Smooth muscle cell (in vitro differentiated cells): ENCODE measurements around the gene SERPINB1. TPM values are rescaled to one million over a fixed set of nuclear protein-coding genes. Genes with fewer than 3 reads are reported as not detected.

Experiments
- DNase-seq: peaks from one replicate; lab custom pipeline; 2025; ENCODE audit not compliant: unreplicated experiment; lab: John Stamatoyannopoulos, UW
- H2AFZ ChIP-seq: fragments of 200-600 bp; sonication (generic); 2 replicates; pipeline ENCODE4 v1.6.0; 2016; ENCODE audit warnings: antibody characterized with exemption, low read depth, mild to moderate bottlenecking
- H3F3A ChIP-seq: fragments of 200-600 bp; sonication (generic); 2 replicates; pipeline ENCODE4 v1.6.0; 2017; ENCODE audit warnings: antibody characterized with exemption, low read depth
- H3K27ac ChIP-seq: fragments of 200-600 bp; sonication (generic); 2 replicates; pipeline ENCODE4 v1.5.1; 2016; ENCODE audit warnings: low read depth, mild to moderate bottlenecking
- H3K27me3 ChIP-seq: fragments of 200-600 bp; sonication (generic); 2 replicates; pipeline ENCODE4 v1.6.1; 2016; ENCODE audit warnings: low read depth, mild to moderate bottlenecking
- H3K36me3 ChIP-seq: fragments of 200-600 bp; sonication (generic); 2 replicates; pipeline ENCODE4 v1.5.1; 2016; ENCODE audit warnings: low read depth
- H3K4me1 ChIP-seq: fragments of 200-600 bp; sonication (generic); 2 replicates; pipeline ENCODE4 v1.5.1; 2016; ENCODE audit warnings: low read depth
- H3K4me2 ChIP-seq: fragments of 200-600 bp; sonication (generic); 2 replicates; pipeline ENCODE4 v1.6.0; 2016; ENCODE audit warnings: mild to moderate bottlenecking
- H3K4me3 ChIP-seq: fragments of 200-600 bp; sonication (generic); 2 replicates; pipeline ENCODE4 v1.5.1; 2016; ENCODE audit warnings: mild to moderate bottlenecking
- H3K79me2 ChIP-seq: fragments of 200-600 bp; sonication (generic); 2 replicates; pipeline ENCODE4 v1.6.0; 2016; ENCODE audit warnings: low read depth, mild to moderate bottlenecking
- H3K9ac ChIP-seq: fragments of 200-600 bp; sonication (generic); 2 replicates; pipeline ENCODE4 v1.6.0; 2016; ENCODE audit warnings: low read depth
- H3K9me3 ChIP-seq: fragments of 200-600 bp; sonication (generic); replicated peaks from 2 replicates; pipeline ENCODE4 v1.5.1; 2016; ENCODE audit warnings: low read depth
- H4K20me1 ChIP-seq: fragments of 200-600 bp; sonication (generic); 2 replicates; pipeline ENCODE4 v1.6.0; 2016; ENCODE audit warnings: low read depth
- WGBS: methylation state at CpG from one replicate; pipeline ENCODE4 v1.1.7; 2016; ENCODE audit warnings: low lambda C conversion rate; 5-methylcytosine and 5-hydroxymethylcytosine counted together
- polyA plus RNA-seq: library from polyadenylated mRNA; unstranded; fragments of >200 nt; fragmentation: Nextera tagmentation; extraction: Ambion mirVana; gene quantifications from 2 replicates; pipeline ENCODE4 v1.2.1, GENCODE V29; 2016
- total RNA-seq: library from RNA; depleted of rRNA; stranded (reverse); fragments of >200 nt; gene quantifications from 2 replicates; pipeline ENCODE4 v1.2.3, GENCODE V29; 2014
- TF ChIP-seq, protein P1 (sequence below): fragments of 200-600 bp; sonication (generic); IDR thresholded peaks from 2 replicates; pipeline ENCODE4 v1.5.1; 2017; ENCODE audit warnings: borderline replicate concordance, mild to moderate bottlenecking, antibody characterized with exemption; ENCODE audit not compliant: insufficient read depth, poor library complexity, severe bottlenecking

The SERPINB1 gene
- total and polyA plus RNA-seq, 2 experiments from 2014 or later = 10.5 to 17.7 TPM

DNA sequence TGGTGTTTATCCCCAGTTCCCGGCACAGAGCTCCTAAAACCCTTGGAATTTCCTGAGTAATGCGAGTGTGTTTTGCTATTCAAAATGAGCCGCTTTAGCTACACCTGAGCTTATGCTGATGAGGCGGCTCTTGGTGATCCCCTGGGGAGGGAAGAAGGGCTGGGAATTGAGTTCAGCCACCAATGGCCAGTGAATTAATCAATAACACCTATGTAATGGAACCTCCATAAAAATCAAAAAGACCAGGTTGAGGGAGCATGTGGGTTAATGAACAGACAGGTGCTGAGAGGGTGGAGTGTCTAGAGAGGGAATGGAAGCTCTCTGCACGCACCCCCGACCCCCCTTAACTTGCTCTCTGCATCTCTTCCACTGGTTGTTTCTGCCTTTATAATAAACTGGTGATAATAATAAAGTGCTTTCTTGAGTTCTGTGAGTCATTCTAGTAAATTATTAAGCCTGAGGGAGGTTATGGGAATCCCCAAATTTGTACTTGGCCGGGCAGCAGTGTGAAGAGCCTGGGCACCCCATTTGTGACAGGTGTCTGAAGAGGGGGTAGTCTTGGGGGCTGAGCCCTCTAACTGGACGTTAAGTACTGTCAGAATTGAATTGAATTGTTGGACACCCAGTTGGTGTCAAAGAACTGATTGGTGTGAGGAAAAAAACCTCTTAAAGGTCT is 24.6 kb upstream of the SERPINB1 start:
- Histone ChIP-seq H3K36me3 (no peaks in the 10 kb centered on the region), H3K27ac (peak overlapping the region; percentile 49), H3K4me3 (peak overlapping the region; percentile 19), H3K27me3 (no peaks in the 10 kb centered on the region), H3K4me2 (peak overlapping the region; percentile 69), H2AFZ (peak overlapping the region; percentile 46), H3K4me1 (peaks cover 9% of the 10 kb centered on the region), H3K79me2 (no peaks in the 10 kb centered on the region), H3K9ac (no peak overlapping the region), H4K20me1 (no peaks in the 10 kb centered on the region), H3K9me3 (no peaks in the 10 kb centered on the region), H3F3A (no peaks in the 10 kb centered on the region)
- TF ChIP-seq, protein P1, sequence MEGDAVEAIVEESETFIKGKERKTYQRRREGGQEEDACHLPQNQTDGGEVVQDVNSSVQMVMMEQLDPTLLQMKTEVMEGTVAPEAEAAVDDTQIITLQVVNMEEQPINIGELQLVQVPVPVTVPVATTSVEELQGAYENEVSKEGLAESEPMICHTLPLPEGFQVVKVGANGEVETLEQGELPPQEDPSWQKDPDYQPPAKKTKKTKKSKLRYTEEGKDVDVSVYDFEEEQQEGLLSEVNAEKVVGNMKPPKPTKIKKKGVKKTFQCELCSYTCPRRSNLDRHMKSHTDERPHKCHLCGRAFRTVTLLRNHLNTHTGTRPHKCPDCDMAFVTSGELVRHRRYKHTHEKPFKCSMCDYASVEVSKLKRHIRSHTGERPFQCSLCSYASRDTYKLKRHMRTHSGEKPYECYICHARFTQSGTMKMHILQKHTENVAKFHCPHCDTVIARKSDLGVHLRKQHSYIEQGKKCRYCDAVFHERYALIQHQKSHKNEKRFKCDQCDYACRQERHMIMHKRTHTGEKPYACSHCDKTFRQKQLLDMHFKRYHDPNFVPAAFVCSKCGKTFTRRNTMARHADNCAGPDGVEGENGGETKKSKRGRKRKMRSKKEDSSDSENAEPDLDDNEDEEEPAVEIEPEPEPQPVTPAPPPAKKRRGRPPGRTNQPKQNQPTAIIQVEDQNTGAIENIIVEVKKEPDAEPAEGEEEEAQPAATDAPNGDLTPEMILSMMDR = no peak
- 22% methylated on average over 8 of the region's 8 CpGs for WGBS
- DNase-seq = no peak

DNA sequence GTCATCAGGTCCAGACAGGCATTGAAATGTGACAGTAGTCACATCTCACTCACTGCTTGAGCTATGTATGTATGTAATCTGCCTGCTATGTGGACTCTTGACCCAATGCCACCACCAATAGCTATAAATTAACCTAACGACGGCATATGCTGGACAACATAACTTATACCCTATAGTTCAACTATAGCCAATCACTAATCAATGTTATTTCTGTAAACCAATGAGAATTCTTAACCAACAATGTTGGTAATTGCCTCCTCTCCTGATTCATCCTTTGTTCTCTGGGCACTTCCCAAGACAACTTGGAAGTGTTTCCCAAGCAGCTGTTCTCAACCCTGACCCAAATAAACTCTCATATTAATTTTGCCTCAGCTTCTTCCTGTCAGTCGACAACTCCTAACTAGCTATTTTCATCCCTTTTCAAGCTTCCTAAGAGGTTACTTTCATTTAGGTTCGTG is 24.1 kb upstream of the SERPINB1 start:
- H3K9ac ChIP-seq = peak overlapping the region; percentile 3
- peak overlapping the region; percentile 46 for H2AFZ ChIP-seq
- no peak for DNase-seq
- 31% methylated on average over 4 of the region's 4 CpGs for WGBS
- peak overlapping the region; percentile 19 for H3K4me3 ChIP-seq
- TF ChIP-seq, protein P1 = no peak
- peak overlapping the region; percentile 49 for H3K27ac ChIP-seq
- peak overlapping the region; percentile 69 for H3K4me2 ChIP-seq
- no peaks in the 10 kb centered on the region for H3K79me2 ChIP-seq
- no peaks in the 10 kb centered on the region for H3K27me3 ChIP-seq
- peaks cover 9% of the 10 kb centered on the region for H3K4me1 ChIP-seq
- no peaks in the 10 kb centered on the region for H4K20me1 ChIP-seq
- H3F3A ChIP-seq = no peaks in the 10 kb centered on the region
- H3K36me3 ChIP-seq = no peaks in the 10 kb centered on the region
- H3K9me3 ChIP-seq = no peaks in the 10 kb centered on the region

DNA sequence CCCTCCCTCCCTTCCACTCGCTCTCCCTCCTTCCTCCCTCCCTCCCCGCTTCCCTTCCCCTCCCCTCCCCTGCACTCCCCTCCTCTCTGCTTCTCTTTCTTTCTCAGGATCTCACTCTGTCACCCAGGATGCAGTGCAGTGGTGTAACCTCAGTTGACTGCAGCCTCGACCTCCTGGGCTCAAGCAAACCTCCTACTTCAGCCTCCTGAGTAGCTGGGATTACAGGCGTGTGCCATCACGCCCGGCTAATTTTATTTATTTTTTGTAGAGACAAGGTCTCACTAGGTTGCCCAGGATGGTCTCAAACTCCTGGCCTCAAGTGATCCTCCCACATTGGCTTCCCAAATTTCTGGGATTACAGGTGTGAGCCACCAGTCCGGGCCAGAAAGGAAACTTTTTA is 23.6 kb upstream of the SERPINB1 start:
- TF ChIP-seq, protein P1 = no peak
- no peak for DNase-seq
- WGBS = 78% methylated on average over 5 of the region's 7 CpGs

DNA sequence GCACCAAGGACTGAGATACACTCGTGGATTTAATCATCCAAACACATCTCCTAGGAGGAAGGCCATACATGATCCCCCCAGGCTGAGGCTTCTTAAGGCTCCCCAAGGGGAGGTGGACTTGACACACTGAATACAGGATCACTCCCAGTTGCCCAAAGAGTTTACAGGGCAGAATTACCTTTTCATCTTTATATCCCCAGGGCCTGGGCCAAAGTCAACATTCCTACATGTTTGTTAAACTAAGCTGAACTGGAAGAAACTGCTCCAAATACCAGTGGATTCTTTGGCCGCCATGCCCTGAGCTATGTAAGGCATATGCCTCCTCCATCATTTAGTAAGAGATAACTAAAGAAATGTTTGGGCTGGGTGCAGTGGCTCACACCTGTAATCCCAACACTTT is 22.2 kb upstream of the SERPINB1 start:
- WGBS = 70% methylated on average over 2 of the region's 2 CpGs
- Histone ChIP-seq H3K27me3 (no peaks in the 10 kb centered on the region), H3K79me2 (no peaks in the 10 kb centered on the region), H3K9me3 (no peaks in the 10 kb centered on the region), H3K36me3 (no peaks in the 10 kb centered on the region), H3K4me2 (no peak overlapping the region), H3K27ac (no peak overlapping the region), H3K9ac (no peak overlapping the region), H2AFZ (no peak overlapping the region), H3K4me1 (peaks cover 9% of the 10 kb centered on the region), H3K4me3 (no peak overlapping the region), H4K20me1 (no peaks in the 10 kb centered on the region), H3F3A (no peaks in the 10 kb centered on the region)
- DNase-seq = no peak
- TF ChIP-seq, protein P1 = no peak

More for the DNA sequence above, 23.6 kb upstream of the SERPINB1 start:
- H4K20me1 ChIP-seq = no peaks in the 10 kb centered on the region
- H3K4me1 ChIP-seq = peaks cover 9% of the 10 kb centered on the region
- H3F3A ChIP-seq = no peaks in the 10 kb centered on the region
- H2AFZ ChIP-seq = no peak overlapping the region
- no peaks in the 10 kb centered on the region for H3K36me3 ChIP-seq
- H3K4me2 ChIP-seq = no peak overlapping the region
- H3K9me3 ChIP-seq = no peaks in the 10 kb centered on the region
- no peaks in the 10 kb centered on the region for H3K79me2 ChIP-seq
- H3K9ac ChIP-seq = no peak overlapping the region
- H3K27ac ChIP-seq = no peak overlapping the region
- no peaks in the 10 kb centered on the region for H3K27me3 ChIP-seq
- no peak overlapping the region for H3K4me3 ChIP-seq
